Esophagus squamous epithelium (tissue), 5 donors: ENCODE results near the gene CENPT. TPM values are rescaled to one million over a fixed set of nuclear protein-coding genes. Genes with fewer than 3 reads are reported as not detected.
A peak's percentile ranks its signal among the peaks of the same experiment; 100 is the strongest.

Experiments used
- DNase-seq: peaks from one replicate; lab custom pipeline; 2025; lab: John Stamatoyannopoulos, UW
- H3K27ac ChIP-seq, 4 donors: fragments of 200-600 bp; sonication (generic); one replicate each; pipeline ENCODE4 v1.5.1; 2016 to 2019; ENCODE audit warnings: mild to moderate bottlenecking in 1 of 4
- H3K27me3 ChIP-seq, 4 donors: fragments of 200-600 bp; sonication (generic); 1 replicate in 3 of 4; 2 replicates in 1 of 4; pipeline versions ENCODE4 v1.5.1 to v1.6.0; 2017 to 2021; ENCODE audit warnings: antibody characterized with exemption in 1 of 4
- H3K36me3 ChIP-seq, 3 donors: fragments of 200-600 bp; sonication (generic); one replicate each; pipeline ENCODE4 v1.5.1; 2016 to 2019
- H3K4me1 ChIP-seq, 3 donors: fragments of 200-600 bp; sonication (generic); one replicate each; pipeline ENCODE4 v1.5.1; 2017 to 2019
- H3K4me3 ChIP-seq, 4 donors: fragments of 200-600 bp; sonication (generic); 1 replicate in 3 of 4; 2 replicates in 1 of 4; pipeline ENCODE4 v1.5.1; 2016 to 2019; ENCODE audit warnings: mild to moderate bottlenecking in 2 of 4, moderate library complexity in 1 of 4
- H3K9me3 ChIP-seq, 3 donors: fragments of 200-600 bp; sonication (generic); one replicate each; pipeline ENCODE4 v1.5.1; 2016 to 2019
- POLR2A ChIP-seq, 4 donors: fragments of 450-650 bp; IDR thresholded peaks; one replicate each; pipeline ENCODE4 v1.6.1; 2017; ENCODE audit warnings: antibody characterized with exemption in 4 of 4, mild to moderate bottlenecking in 4 of 4, moderate library complexity in 3 of 4
- WGBS, 2 donors: methylation state at CpG; one replicate each; pipeline ENCODE4 v1.1.5; 2018; 5-methylcytosine and 5-hydroxymethylcytosine counted together
- intact Hi-C: fragments of 100-400 bp; cut with DNase I; formaldehyde crosslinking; loops from one replicate; pipeline ENCODE4 v1.15.0; 2022
- total RNA-seq, 4 donors: library from RNA; depleted of rRNA; stranded (reverse); fragments of >200 nt; gene quantifications; one replicate each; pipeline ENCODE4 v1.1.0, GENCODE V29; 2016
- TF ChIP-seq, protein P1 (sequence below), 6 experiments: fragments of 450-650 bp in 4 of 6; fragments of 200-600 bp in 2 of 6; sonication (generic) in 2 of 6; IDR thresholded peaks; one replicate each; pipeline ENCODE4 v1.5.1; 2016 to 2019; ENCODE audit warnings: antibody characterized with exemption in 6 of 6, mild to moderate bottlenecking in 4 of 6, moderate library complexity in 4 of 6
- donor health status: DM: yes; HTN: yes; CAD: no.

The CENPT gene
- total RNA-seq, 4 donors from 2014 or later, result 12.3 to 42.7 (median 19.6) TPM

DNA sequence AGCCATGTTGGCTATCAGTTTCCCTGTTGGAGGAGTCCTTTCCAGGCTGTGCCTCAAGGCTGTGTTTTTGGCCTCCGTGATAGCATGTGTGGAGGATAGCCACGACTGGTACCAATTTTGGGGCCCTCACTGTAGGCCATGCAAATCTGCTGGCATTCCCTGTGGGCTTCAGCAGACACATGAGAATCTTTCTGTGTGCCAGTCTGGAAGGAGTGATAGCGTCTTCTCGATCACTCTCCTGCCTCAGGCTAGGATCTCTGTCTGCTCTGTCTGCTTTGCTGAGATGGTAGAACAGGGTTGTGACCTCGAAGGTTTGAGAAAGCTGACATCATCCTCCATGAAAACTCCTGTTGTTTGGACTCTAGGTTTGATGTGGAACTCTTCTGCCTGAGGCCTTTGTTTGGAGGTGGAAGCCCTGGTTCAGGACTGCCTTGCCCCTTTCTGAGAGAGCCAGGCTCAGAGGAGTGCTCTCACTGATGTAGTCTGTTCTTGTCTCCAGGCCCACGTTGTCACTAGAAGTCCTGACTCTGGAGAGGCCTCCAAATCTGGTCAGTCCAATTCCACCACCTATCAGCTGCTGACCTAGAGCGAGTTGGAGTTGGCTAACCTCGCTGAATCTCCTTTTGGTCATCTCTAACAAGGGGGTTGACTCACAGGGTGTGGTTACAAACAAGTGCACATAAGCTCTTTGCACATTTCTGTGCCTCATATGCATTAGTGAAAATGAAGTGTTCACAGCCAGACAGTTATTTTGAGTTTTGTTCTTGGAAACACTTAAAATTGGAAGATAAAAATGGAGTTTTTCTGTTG is 13.3 kb upstream of the CENPT start:
- Histone ChIP-seq H3K36me3 (peaks cover 0 to 10% (median 4%) of the 10 kb centered on the region in 3 donors), H3K27me3 (no peaks in the 10 kb centered on the region), H3K9me3 (no peaks in the 10 kb centered on the region), H3K4me1 (peaks cover 46 to 83% (median 62%) of the 10 kb centered on the region in 3 donors), H3K27ac (peak overlapping the region; percentile 63 to 84 (median 73)), H3K4me3 (no peak overlapping the region)
- no peak for TF ChIP-seq POLR2A (IDR thresholded peaks at IDR 0.05)
- TF ChIP-seq, protein P1, sequence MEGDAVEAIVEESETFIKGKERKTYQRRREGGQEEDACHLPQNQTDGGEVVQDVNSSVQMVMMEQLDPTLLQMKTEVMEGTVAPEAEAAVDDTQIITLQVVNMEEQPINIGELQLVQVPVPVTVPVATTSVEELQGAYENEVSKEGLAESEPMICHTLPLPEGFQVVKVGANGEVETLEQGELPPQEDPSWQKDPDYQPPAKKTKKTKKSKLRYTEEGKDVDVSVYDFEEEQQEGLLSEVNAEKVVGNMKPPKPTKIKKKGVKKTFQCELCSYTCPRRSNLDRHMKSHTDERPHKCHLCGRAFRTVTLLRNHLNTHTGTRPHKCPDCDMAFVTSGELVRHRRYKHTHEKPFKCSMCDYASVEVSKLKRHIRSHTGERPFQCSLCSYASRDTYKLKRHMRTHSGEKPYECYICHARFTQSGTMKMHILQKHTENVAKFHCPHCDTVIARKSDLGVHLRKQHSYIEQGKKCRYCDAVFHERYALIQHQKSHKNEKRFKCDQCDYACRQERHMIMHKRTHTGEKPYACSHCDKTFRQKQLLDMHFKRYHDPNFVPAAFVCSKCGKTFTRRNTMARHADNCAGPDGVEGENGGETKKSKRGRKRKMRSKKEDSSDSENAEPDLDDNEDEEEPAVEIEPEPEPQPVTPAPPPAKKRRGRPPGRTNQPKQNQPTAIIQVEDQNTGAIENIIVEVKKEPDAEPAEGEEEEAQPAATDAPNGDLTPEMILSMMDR (IDR thresholded peaks at IDR 0.05), result no peak
- intact Hi-C loops, result no loop called here
- 61 to 63% methylated on average over 6 to 8 of the region's 8 CpGs for WGBS, 2 donors
- no peak for DNase-seq

DNA sequence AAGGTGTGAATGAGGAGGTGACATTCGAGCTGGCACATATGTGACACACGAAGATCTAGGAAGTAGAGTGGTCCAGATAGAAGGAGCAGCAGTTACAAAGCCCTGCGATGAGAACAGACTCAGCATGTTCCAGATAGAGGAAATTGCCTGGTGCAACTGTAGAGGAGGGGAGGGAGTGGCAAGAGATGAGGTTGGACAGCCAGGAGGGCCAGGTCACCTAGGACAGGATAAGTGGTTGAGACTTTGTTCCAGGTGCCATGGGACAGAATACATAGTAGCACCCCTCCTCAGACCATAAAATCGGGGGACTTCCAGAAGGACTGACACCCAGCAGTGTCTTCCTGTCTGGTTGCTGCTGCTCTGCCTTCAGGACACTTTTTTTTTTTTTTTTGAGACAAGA is 11.0 kb upstream of the CENPT start:
- intact Hi-C loops, result no loop called here
- H3K27me3 ChIP-seq, result no peaks in the 10 kb centered on the region
- TF ChIP-seq POLR2A (IDR thresholded peaks at IDR 0.05), result no peak
- TF ChIP-seq, protein P1 (IDR thresholded peaks at IDR 0.05), result no peak
- 76 to 77% methylated on average over 4 of the region's 4 CpGs for WGBS, 2 donors
- no peak overlapping the region for H3K4me3 ChIP-seq
- H3K27ac ChIP-seq, result peak overlapping the region; percentile 77 to 89 (median 86)
- no peaks in the 10 kb centered on the region for H3K9me3 ChIP-seq
- DNase-seq, result no peak
- peaks cover 51 to 82% (median 59%) of the 10 kb centered on the region in 3 donors for H3K4me1 ChIP-seq
- H3K36me3 ChIP-seq, result no peaks in the 10 kb centered on the region

DNA sequence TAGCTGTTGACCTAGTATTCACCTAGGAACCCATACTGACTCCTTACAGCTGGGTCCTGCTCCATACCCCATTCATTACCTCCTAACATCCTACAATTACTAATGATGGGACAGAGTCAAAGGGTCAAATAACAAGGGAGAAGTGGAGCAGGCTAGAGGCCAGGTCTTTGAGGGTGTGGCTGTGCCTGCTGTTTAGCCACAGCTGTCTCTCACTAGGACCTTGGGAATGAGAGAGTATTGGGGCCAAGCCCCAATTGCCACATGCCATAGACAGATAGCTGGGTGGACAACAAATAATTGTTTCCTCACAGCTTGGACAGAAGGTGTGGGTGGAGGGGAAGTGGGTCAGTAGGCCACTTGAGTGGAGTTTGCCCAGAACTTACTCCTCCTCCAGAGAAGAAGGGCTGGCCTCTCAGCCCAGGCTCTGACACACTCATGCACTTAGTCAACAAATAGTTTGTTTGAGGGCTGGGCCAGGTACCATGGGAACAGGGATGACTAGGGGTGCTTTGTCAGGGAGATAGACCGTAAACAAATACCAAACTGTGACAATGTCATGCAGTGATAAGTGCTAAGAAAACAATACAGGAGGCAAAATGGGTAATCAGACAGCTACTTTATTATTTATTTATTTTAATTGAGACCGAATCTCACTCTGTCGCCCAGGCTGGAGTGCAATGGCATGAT is 10.2 kb upstream of the CENPT start:
- 26 to 30% methylated on average over 3 of the region's 3 CpGs for WGBS, 2 donors
- no peak for TF ChIP-seq POLR2A (IDR thresholded peaks at IDR 0.05)
- TF ChIP-seq, protein P1 (IDR thresholded peaks at IDR 0.05), result no peak
- Histone ChIP-seq H3K9me3 (no peaks in the 10 kb centered on the region), H3K36me3 (no peaks in the 10 kb centered on the region), H3K4me3 (no peak overlapping the region), H3K4me1 (peaks cover 44 to 73% (median 52%) of the 10 kb centered on the region in 3 donors), H3K27me3 (no peaks in the 10 kb centered on the region), H3K27ac (peak overlapping the region; percentile 77 to 89 (median 86))
- DNase-seq, result no peak
- intact Hi-C loops, result no loop called here

DNA sequence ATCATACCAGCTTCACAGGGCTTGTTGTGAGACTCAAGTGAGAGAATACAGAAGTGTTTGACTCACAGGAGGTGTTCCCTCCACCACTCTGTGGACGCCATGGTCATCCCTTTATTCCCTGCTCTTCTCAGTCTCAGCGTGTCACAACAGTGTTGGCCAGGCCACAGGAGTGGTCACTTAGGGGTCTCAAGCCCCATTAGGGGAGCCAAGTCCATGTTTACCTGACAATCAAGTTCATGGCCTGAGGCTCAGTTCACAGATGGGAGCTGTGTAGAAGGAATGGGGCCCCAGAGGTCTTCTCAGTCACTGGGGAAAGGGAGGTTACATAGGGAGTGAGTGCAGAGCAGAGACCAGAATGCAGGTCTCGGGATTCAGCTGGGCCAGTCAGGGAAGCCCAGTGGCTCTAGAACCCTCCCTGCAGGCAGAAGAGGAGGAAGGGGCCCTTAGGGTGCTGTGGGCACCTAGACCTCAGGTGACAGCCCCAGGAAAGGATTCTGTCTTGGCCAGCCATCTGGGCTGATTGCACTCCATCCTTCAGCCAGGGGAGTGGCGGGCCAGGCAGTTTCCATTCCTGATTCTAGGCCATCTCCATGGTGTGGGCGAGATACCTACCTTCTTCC is 9.5 kb upstream of the CENPT start:
- peaks cover 39 to 68% (median 45%) of the 10 kb centered on the region in 3 donors for H3K4me1 ChIP-seq
- H3K27me3 ChIP-seq, result no peaks in the 10 kb centered on the region
- intact Hi-C loops, result no loop called here
- no peak overlapping the region for H3K4me3 ChIP-seq
- TF ChIP-seq POLR2A (IDR thresholded peaks at IDR 0.05), result no peak
- TF ChIP-seq, protein P1 (IDR thresholded peaks at IDR 0.05), result no peak
- DNase-seq, result no peak
- H3K36me3 ChIP-seq, result no peaks in the 10 kb centered on the region
- no peaks in the 10 kb centered on the region for H3K9me3 ChIP-seq
- WGBS, 2 donors, result 84 to 100% methylated on average over 3 to 4 of the region's 5 CpGs
- peak overlapping the region; percentile 55 to 89 (median 86) for H3K27ac ChIP-seq
